Germinal center (tissue), 1 donor: Measurements from ENCODE around the gene POGK.
"Not testable (repeated sequence)": the region's sequence is repeated elsewhere in the genome, so short reads cannot be mapped to it uniquely, and the experiment has no call there.

ENCODE experiments used
- DNase-seq: peaks from one replicate; pipeline ENCODE4 v3.0.0; 2012; ENCODE audit warnings: mixed read lengths, low spot score

Gene POGK, protein sequence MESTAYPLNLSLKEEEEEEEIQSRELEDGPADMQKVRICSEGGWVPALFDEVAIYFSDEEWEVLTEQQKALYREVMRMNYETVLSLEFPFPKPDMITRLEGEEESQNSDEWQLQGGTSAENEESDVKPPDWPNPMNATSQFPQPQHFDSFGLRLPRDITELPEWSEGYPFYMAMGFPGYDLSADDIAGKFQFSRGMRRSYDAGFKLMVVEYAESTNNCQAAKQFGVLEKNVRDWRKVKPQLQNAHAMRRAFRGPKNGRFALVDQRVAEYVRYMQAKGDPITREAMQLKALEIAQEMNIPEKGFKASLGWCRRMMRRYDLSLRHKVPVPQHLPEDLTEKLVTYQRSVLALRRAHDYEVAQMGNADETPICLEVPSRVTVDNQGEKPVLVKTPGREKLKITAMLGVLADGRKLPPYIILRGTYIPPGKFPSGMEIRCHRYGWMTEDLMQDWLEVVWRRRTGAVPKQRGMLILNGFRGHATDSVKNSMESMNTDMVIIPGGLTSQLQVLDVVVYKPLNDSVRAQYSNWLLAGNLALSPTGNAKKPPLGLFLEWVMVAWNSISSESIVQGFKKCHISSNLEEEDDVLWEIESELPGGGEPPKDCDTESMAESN

DNA sequence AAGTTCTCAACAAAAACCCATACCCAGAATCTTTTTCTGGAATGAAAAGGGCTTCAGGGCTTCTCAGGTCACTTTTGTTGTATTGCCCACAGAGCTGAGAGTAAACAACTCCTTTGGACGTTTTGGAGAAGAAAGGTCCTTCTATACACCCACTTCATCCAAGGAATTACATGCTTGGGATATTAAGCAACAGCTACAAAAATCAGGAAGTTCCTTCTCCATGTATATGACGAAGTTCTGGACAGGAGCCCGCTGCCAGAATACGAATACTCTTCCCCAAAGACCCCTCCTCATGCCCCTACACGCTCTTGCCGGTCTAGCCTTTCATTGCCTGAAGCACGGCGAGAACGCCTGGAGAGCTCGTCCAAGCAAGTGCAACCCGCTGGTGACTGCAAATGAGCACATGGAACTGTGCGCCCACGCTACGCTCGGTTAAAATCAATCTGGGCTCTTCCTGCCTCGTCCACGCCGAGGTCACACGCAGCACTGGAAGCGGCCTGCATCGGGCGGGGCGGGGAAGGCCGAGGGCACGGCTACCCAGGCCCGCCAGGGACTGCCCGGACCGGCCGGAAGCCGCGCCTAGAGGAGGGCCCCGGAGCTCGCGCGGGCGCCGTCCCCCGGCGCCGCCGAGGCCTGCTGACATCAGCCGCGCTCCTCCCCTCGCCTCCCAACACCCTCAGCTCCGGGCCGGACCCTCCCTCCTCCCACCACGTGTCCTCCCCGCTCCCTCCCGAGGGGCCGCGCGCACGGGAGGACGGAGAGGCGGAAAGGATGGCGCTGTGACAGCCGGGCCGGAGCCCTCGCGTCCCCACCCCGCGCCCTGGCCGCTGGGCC, at the start of gene POGK:
Gene POGK, plus strand, starts transcription at position 710 of the 834 bp plus-strand sequence. CDS start 1,482 bp downstream, outside the sequence.
- DNase-seq: peak; percentile 88

DNA sequence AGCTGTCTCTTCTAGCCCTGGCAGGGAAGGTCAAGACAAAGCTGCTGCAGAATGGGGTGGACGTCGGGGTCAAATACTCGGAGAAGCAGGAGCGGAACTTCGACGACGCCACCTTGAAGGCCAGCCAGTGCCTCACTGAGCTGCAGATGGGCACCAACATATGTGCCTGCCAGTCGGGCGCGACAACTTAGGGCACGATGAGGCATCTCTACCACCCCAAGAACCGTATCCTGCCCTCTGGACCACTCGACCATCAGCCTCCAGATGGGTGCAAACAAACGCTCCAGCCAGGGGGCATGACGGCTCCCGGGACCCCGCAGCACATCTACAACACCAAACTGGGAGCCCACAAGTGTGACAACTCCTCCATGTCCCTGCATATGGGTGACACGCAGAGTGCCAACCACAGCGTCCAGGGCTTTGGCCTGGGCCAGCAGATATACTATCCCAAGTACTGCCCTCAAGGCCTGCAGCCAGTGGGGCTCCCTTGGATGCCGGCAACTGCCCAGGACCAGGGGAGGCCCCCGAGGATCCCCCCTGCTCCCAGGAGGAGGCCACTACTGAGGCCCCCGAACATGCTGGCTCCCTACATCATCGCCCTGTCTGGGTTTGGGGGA, 42.5 kb upstream of the POGK start:
- DNase-seq: no peak

DNA sequence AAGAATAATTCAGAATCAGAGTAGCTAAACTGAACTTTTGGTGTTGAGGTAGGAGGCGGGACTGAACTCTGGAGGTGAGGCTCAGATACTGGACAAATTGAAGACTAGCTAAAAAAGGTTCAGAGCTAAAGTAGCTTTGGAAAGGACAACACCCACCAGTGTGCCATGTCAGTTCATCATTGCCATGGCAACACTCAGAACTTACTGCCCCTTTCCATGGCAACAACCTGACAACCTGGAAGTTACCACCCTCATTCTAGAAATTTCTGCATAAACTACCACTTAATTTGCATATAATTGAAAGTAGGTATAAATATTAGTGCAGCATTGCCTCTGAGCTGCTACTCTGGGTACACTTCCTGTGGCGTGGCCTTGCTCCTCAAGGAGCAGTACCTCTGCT, 30.3 kb upstream of the POGK start:
- no peak for DNase-seq

DNA sequence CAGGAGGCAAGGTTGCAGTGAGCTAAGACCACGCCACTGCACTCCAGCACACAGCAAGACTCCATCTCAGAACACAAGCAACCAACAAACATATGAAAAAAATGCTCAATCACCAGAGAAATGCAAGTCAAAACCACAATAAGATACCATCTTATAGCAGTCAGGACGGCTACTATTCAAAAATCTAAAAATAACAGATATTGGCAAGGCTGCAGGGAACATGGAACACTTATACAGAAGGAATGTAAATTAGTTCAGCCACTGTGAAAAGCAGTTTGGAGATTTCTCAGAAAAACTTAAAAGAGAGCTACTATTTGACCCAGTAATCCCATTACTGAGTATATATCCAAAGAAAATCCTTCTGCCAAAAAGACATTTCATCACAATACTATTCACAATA, 27.6 kb upstream of the POGK start:
- DNase-seq: no peak

DNA sequence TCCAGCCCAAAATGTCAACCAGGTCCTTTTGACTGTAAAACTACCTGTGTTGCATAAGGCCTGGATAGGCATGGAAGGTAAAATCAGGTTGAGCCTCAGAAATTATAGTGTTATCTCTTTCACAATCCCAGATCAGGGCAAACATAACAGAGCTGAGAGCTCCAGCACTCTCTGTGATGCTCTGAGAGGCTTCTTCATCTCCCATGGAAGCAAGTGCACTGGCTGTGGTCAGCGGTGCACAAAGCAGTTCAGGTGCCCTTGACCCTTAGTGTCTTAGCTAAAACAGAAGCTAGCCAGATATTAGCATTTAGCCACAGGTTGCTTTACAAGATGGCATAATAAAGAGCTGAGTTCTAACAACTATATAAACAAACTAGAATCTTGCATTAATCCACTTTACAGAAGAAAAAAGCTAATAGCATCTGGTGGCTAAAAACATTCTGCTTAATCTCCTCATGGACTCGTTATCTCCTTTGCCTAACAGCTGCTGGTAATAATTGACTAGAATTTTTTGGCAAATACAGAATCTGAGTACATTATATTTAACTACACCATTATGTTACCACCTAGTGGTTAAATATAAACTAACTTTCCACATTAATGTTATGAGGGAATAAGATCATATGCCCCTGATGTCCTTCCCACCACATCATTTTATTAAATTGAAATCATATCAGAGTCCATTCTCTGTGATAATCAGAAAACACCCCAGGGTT, 25.6 kb upstream of the POGK start:
- DNase-seq: no peak

DNA sequence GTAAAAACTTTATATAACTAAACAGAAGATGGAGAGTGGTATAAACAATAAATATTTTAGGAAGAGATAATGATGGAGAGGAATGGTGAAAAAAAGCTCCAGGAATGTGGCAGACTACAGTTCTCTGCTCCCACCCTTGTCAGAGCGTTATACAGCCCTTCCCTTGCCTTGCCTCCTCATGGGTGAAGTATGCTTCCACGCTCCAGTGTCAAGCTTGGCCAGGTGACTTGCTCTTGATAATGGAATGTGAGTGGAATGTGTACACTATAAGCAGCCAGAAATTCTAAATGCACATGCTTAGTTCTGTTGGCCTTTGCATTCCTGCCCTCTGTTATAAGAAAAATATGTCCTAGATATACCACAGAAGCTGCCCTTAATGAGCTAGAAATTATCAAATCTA, 24.7 kb upstream of the POGK start:
- DNase-seq: no peak

DNA sequence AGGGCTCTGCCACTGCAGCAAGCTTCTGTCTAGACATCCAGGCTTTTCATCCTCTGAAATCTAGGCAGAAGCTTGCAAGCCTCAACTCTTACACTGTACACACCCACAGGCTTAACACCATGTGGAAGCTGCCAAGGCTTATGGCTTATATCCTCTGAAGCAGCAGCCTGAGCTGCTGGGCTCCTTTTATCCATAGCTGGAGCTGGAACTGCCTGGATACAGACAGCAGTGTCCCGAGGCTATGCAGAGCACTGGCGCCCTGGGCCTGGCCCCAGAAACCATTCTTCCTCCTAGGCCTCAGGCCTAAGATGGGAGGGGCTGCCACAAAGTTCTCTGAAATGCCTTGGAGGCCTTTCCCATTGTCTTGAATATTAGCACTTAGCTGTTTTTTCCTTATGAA, 19.3 kb upstream of the POGK start:
- DNase-seq: no peak

DNA sequence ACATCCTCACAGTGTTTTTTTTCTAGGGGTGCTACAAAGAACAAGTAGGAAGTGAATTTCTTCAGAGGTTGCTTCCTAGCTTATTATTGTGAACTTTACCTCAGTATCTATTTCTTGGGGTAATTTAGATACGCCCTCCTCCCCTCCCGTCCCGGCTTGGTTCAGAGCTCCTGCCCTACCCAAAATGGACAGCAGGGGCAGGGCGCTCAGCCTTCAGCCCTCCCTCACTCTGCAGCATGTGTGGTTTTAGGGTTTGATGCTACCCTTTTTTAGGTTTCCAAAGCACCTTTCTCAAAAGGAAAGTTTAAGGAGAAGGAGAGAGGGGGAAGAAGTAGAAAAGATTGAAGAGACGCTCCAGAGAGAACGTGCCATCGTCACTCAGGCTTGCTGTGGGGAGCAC, 16.9 kb upstream of the POGK start:
- no peak for DNase-seq

DNA sequence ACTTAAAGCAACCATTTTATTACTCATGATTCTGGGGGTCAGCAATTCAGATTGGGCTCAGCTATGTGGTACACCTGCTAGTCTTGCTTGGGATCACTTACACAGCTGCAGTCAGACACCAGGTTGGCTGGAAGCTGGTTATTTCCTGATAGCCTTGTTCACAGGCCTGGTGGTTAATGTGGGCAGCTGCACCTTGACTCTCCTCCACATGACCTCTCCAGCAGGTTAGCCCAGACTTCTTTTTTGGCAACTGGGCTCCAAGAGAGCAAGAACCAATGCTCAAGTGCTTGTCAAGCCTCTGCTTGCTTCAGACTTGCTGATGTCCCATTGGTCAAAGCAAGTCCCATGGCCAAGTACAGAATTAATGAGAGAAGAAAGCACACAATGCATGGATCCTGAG, 11.8 kb upstream of the POGK start:
- DNase-seq: no peak

DNA sequence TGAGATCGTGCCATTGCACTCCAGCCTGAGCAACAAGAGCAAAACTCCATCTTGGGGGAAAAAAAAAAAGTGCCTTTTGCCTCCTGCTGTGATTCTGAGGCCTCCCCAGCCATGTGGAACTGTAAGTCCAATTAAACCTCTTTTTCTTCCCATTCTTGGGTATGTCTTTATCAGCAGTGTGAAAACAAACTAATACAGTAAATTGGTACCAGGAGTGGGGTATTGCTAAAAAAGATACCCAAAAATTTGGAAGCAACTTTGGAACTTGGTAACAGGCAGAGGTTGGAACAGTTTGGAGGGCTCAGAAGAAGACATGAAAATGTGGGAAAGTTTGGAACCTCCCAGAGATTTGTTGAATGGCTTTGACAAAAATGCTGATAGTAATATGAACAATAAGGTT, 9.5 kb upstream of the POGK start:
- DNase-seq: not testable (repeated sequence)

DNA sequence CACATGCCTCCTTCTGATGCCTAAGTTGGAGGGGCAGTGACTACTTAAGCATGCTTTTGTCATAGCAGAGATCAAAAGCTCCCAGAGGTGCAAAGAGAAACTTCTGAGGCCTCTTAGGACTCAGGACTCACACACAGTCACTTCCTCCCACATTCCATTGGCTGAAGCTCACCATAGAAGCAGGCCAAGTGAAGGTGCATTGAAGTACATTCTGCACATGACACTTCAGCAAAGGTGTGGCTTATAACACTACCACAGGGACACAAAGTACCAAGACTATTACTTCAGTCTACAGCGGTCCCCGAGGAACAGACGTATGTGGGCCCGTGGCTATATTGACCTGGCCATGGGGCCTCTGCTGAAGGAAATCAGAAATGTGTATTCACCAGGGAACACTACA, 2.5 kb upstream of the POGK start:
- no peak for DNase-seq

DNA sequence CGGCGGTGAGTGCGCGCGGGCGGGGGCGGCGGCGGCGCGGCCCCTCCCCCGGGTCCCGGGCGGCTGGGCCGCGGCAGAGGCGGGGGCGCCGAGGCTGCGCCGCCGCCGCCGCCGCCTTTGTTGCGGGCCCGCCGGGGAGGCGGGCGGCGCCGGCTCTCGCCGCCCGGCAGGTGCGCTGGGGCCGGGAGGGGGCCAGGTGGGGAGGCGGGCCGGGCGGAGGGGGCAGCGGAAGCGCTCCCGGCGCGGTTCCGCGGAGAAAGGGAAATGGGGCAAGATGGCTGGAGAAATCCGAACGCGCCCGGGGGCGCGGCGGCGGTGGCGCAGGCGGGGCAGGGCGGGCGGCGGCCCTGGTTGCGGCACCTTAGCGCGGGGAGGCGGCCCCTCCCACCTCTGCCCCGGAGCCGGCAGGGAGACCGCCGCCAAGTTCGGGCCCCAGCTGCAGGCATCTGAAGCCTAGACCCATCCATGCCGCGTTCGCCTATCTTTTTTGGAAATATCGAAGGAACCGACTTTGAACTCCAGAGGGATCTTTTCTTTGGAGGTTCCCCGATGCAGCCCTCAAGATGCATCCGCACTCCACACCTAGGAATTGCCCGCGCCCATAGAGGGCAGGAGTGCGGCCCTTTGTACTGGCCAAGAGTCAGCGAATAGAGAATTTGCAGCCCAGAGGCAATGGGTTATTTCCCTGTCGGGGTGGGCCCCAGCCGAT, 479 bp downstream of the POGK start:
- DNase-seq: peak; percentile 66

DNA sequence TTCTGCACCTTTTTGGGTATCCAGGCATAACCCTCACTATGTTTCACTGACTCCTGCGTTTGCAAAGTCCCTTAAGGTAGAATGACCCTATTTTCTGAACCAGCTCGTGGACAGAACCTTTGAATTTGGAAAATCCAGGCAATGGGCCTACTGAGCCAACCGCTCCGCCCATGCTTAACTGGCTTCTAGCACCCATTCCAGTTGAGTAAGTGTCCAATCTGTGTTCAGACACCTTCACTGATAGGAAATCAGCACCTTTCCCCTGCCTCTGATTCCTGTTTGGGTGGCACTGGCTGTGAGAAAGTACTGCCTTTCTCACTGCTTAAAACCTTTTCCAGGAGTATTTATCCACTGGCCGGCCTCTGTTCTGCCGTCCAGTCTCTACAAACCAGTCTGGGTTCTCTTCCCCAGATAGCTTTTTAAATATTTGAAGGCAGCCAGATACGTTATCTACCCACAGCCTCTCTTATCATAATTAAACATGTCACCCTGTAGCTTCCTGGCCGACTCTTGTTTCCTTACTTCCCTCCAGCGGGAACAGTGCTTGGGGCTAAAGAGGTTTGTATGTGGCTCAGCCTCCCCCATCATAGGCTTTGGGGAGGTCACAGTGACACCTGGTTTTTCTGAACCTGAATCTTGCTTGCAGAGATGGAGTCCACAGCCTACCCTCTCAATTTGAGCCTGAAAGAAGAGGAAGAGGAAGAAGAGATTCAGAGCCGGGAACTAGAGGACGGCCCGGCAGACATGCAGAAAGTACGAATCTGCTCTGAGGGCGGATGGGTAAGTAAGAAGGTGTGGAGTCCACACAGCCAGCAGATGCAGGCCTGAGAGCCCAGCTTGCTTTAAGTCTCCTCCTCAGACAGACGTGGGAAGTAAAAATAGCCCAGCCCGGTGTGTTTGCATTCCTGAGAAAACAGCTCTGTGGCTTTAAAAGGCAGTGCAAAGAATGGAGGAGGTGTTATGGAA, 1.3 kb downstream of the POGK start:
- no peak for DNase-seq

DNA sequence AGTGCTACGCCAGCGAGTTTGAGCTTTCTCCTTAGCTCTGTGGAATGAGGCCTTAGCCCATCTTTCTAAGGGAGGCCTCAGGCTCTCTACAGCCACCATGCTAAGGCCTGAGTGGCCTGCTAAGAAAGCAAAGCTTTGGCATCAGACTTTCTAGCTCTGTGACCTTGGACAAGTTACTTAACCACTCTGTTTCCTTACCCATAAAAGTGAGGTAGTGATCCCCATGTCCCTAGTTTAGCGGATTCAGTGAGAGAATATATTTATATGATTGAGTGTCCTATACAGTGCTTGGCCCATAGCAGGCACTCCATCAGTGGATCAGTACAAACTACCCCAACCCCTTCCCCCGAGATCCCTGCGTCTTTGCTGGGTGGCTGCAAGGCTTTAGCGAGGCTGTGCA, 4.0 kb downstream of the POGK start:
- no peak for DNase-seq

DNA sequence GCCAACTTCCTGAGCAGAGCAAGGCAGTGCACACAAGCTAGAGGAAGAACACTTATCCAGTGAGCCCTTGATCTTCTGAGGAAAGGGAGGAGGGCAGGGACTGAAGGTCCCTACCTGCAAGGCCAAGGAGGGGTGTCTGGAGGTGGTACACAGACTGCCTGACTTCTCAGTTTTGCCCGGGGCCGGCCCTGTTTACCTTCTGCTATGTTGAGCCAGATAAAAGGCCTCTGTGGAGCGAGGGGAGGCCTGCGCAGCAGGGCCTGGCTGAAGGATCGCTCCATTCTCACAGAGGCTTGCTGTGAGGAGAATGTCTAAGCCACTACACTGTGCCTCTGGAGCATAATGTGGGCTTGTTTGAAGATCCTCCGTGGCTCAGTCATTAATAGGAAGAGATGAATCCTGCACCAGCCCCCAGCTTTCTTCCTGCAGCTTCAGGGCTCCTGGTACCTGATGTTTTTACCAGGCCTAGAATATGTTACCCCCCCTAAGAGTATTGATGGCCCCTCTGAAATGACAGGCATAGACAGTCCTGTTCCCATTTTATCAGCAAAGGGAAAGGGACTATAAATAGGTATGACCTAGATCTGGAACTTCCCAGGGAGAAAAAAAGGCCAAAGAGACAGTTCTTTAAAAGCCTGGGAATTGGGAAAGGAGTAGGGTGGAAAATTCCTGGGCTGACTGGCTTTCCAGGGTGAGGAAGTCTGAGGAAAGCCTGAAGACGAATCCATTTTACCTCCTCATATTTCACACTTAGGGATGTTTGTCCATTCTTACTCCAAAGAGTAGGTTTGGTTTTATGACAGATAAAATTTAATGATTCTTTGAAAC, 4.7 kb downstream of the POGK start:
- no peak for DNase-seq

DNA sequence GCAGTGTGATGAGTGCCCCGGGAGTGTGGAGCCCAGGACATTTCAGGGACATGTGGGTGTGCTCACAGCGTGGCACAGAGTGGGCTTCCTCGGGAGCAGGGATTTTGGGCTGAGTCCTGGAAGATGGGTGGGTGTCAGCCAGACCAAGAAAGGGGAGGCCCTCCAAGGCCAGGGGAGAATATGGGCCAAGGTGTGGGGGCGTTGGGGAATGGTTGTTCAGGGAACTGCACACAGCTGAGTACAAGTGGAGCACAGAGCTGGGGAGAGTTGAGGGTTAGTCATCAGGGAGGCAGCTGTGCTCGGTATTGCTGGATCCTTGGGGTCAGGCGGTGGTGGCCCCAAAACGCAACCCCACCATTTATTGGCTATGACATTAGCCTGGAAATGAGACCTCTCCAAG, 5.5 kb downstream of the POGK start:
- DNase-seq: no peak

DNA sequence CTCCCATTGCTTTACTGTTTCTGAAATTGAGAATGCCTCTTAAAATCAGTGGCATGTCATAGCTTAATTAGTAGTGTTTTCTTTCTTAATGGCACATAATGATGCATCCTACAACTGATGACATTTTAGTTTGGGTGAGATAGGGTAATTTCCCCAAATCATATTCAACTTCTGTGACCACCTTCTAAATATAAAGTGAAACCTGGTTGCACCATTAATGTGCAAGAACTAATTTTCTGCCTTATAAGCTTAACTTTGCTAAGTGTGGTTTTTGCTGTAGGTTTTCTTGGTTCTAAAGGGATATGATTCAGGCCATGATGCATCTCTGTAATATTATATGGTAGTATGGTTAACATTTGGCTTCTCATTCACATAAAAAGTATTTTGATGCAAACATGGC, 8.9 kb downstream of the POGK start:
- DNase-seq: no peak

DNA sequence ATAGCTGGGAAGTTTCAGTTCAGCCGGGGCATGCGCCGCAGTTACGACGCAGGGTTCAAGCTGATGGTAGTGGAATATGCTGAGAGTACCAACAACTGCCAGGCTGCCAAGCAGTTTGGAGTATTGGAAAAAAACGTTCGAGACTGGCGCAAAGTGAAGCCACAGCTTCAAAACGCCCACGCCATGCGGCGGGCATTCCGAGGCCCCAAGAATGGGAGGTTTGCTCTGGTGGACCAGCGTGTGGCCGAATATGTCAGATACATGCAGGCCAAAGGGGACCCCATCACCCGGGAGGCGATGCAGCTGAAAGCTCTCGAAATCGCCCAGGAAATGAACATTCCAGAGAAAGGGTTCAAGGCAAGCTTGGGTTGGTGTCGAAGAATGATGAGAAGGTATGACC, 9.9 kb downstream of the POGK start:
- DNase-seq: no peak

DNA sequence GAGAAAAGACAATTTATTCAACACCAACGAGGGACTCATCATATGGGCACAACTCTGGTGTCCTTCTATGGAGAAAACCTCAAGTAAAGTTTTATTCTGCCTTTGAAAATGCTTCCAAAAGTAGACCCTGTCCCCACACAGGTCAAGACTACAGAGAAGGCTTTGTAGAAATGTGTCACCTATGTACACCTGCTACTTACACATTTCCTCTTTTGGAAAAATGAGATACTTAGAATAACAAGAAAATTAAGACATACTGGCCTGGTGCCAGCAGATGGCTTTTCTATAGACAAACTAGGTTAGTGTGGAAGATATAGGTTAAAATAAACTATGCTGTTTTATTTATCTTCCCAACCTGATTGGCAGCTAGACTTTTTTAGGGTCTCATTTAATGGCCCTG, 13.6 kb downstream of the POGK start:
- DNase-seq: no peak
